ENCODE measurements around the gene FHDC1. TPM values are rescaled to one million over a fixed set of nuclear protein-coding genes. Genes with fewer than 3 reads are reported as not detected.

FHDC1 gene
- total and polyA plus RNA-seq, 9 donors: 0.30 to 4.0 (median 0.91) TPM

DNA sequence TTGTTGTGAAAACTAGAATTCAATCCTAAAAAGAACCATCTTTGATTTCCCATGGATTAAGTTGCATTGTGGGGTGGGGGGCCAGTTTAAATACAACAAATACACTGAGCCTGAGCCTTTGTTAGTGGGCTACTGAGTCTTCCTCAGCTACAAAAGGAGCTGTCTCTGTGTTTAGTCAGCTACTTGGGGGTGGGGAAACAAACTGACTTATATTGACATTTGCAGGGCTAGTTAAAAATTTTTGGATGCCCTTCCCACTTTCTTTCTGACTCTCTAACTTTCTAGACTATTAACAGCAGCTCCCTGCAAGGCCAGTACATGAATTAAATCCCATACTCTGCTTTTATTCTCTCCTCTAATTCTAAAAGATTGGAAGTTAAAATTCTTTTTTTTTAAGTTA is 32.5 kb upstream of the FHDC1 start:
- intact Hi-C loops (cut with DNase I): no loop called here
- Histone ChIP-seq H3K36me3 (no peaks in the 10 kb centered on the region), H3K9me3 (no peaks in the 10 kb centered on the region), H3K4me3 (no peak overlapping the region), H3K27me3 (no peaks in the 10 kb centered on the region), H3K27ac (no peak overlapping the region), H3K4me1 (ENCODE audit: insufficient read depth) (no peaks in the 10 kb centered on the region)
- TF ChIP-seq EP300 (IDR thresholded peaks at IDR 0.05) (no peak), POLR2A (IDR thresholded peaks at IDR 0.05) (no peak)
- TF ChIP-seq, protein P1, sequence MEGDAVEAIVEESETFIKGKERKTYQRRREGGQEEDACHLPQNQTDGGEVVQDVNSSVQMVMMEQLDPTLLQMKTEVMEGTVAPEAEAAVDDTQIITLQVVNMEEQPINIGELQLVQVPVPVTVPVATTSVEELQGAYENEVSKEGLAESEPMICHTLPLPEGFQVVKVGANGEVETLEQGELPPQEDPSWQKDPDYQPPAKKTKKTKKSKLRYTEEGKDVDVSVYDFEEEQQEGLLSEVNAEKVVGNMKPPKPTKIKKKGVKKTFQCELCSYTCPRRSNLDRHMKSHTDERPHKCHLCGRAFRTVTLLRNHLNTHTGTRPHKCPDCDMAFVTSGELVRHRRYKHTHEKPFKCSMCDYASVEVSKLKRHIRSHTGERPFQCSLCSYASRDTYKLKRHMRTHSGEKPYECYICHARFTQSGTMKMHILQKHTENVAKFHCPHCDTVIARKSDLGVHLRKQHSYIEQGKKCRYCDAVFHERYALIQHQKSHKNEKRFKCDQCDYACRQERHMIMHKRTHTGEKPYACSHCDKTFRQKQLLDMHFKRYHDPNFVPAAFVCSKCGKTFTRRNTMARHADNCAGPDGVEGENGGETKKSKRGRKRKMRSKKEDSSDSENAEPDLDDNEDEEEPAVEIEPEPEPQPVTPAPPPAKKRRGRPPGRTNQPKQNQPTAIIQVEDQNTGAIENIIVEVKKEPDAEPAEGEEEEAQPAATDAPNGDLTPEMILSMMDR (IDR thresholded peaks at IDR 0.05): no peak
- DNase-seq: no peak

DNA sequence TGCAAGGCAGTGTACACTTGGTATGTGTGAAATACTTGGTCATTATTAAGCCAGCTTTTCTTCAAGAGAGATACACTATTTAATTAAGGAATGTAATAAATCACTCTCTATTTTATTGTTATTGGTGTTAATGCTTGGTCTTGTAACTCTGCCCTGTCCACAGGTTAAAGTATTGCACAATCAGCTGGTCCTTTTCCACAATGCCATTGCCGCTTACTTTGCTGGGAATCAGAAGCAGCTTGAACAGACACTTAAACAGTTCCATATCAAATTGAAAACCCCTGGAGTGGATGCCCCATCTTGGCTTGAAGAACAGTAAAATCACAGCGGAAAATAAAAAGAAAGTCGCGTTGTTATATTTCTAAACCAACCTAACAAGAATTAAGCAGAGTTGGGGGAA is 26.2 kb upstream of the FHDC1 start:
- WGBS, 3 donors: 83 to 94% (median 91%) methylated on average over 4 of the region's 4 CpGs

DNA sequence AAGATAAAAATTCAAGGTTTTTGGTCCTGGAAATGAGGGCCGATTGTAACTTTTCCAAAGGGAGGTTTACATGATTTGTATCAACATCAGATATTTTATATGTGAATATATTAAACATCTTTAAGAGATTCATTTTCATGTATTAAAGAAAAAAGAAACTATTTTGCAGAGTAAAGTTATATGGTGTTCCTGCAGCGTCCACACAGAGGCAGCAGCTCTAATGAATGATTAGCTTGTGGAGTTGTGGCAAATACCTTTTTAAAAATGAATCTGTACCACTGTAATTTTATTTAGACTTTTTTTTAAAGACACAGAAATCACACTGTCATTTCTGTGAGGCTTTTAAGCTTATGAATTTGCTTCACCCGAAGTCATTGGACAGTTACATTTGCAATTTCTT is 25.6 kb upstream of the FHDC1 start:
- intact Hi-C loops (cut with DNase I): no loop called here
- Histone ChIP-seq H3K27ac (no peak overlapping the region), H3K36me3 (no peaks in the 10 kb centered on the region), H3K9me3 (no peaks in the 10 kb centered on the region), H3K4me1 (ENCODE audit: insufficient read depth) (no peaks in the 10 kb centered on the region), H3K27me3 (no peaks in the 10 kb centered on the region), H3K4me3 (no peak overlapping the region)
- TF ChIP-seq, protein P1 (IDR thresholded peaks at IDR 0.05): no peak
- TF ChIP-seq EP300 (IDR thresholded peaks at IDR 0.05): no peak
- TF ChIP-seq POLR2A (IDR thresholded peaks at IDR 0.05): no peak
- DNase-seq: no peak
- 72 to 90% (median 73%) methylated on average over 3 of the region's 3 CpGs for WGBS, 3 donors

More for the DNA sequence above, 26.2 kb upstream of the FHDC1 start:
- no peak overlapping the region for H3K27ac ChIP-seq
- no peaks in the 10 kb centered on the region for H3K27me3 ChIP-seq
- H3K9me3 ChIP-seq: no peaks in the 10 kb centered on the region
- H3K36me3 ChIP-seq: no peaks in the 10 kb centered on the region
- H3K4me3 ChIP-seq: no peak overlapping the region
- H3K4me1 ChIP-seq (ENCODE audit: insufficient read depth): no peaks in the 10 kb centered on the region
- TF ChIP-seq, protein P1 (IDR thresholded peaks at IDR 0.05): no peak
- TF ChIP-seq POLR2A (IDR thresholded peaks at IDR 0.05): no peak
- TF ChIP-seq EP300 (IDR thresholded peaks at IDR 0.05): no peak
- DNase-seq: no peak
- intact Hi-C loops (cut with DNase I): no loop called here

DNA sequence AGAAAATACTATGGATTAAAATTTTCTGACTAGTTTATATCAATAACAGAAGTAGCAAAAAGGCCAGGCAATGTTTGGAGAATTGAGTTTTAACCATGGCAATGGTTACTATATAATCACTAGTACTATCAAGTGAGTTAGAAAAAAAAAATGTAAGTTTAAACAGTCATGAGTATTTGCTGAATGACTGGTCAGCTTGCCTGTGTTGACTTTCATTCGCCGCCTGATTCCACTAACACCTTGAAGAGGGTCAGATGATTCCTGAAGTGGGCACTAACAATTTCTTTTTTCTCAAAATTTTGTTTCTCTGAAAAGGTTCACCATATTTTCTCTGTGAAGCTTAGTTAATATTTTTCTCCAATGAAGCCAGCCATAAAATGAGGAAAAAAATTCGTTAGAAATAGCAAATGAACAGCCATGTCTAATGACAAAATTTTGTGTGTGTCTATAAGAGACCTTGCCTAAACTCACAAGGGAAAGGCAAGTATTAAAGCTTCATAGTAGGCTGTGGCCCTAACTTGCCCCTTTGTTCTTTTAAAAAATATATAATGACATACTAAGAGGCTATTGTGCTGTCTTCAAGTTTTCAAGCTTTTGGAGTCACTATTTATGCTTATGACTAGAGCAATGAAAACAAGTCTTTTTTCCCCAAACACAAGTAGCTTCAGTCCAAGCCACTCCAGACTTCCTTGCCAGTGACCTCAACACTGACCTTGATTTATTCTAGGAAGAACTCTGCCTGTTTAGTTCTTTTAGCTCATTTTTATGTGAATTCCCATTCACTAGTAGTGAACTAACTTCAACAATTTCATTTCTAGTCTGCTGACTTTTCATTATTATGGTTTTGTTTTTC is 18.4 kb upstream of the FHDC1 start:
- Histone ChIP-seq H3K36me3 (no peaks in the 10 kb centered on the region), H3K4me3 (no peak overlapping the region), H3K4me1 (ENCODE audit: insufficient read depth) (no peaks in the 10 kb centered on the region), H3K27me3 (no peaks in the 10 kb centered on the region), H3K27ac (no peak overlapping the region), H3K9me3 (no peaks in the 10 kb centered on the region)
- DNase-seq: no peak
- intact Hi-C loops (cut with DNase I): no loop called here
- TF ChIP-seq, protein P1 (IDR thresholded peaks at IDR 0.05): no peak
- TF ChIP-seq EP300 (IDR thresholded peaks at IDR 0.05) (no peak), POLR2A (IDR thresholded peaks at IDR 0.05) (no peak)
- 92% methylated on average over 3 of the region's 3 CpGs for WGBS, 3 donors
